DMS79 treated with DMSO at 0.1 percent for 48 hours (cell line): Measurements from ENCODE around the gene C9orf50.

Experiments
- DNase-seq: peaks from one replicate; lab custom pipeline; 2025; lab: John Stamatoyannopoulos, UW

The C9orf50 gene

DNA sequence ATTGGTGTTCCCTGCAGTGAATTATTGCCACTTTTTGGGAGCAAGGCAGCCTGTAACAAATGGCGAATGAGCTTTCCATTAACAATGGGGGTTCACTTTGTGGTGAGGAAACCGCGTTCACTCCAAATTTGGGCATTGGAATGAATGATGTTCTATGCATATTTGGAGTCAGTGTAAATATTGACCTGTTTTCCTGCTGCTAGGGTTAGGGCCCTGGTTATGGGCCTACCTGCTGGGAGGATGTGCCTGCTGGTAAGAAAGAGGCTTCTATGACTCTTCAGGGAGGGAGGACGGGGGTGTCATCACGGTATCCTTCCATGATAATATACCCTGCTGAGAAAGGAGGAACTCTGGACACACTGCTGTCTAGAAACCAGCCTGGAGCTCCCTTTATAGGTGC, 29.0 kb downstream of the C9orf50 start:
- DNase-seq, result no peak

DNA sequence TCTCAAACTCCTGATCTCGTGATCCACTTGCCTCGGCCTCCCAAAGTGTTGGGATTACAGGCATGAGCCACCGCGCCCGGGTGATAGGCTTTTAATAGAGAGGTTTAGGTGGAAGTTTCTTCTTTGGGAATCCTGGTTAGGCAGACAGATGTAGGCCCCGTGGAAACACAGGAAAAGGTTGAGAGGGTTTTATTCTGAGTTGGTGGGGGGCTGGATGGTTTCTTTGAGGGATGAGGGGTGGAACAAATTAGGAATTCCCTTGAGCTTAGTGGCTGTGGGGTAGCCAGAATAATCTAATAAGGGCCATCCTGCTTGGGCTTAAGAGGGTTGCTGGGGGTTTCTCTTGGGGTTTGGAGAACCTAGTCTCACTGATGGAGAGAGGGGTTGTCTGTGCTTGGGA, 30.4 kb downstream of the C9orf50 start:
- DNase-seq, result no peak

DNA sequence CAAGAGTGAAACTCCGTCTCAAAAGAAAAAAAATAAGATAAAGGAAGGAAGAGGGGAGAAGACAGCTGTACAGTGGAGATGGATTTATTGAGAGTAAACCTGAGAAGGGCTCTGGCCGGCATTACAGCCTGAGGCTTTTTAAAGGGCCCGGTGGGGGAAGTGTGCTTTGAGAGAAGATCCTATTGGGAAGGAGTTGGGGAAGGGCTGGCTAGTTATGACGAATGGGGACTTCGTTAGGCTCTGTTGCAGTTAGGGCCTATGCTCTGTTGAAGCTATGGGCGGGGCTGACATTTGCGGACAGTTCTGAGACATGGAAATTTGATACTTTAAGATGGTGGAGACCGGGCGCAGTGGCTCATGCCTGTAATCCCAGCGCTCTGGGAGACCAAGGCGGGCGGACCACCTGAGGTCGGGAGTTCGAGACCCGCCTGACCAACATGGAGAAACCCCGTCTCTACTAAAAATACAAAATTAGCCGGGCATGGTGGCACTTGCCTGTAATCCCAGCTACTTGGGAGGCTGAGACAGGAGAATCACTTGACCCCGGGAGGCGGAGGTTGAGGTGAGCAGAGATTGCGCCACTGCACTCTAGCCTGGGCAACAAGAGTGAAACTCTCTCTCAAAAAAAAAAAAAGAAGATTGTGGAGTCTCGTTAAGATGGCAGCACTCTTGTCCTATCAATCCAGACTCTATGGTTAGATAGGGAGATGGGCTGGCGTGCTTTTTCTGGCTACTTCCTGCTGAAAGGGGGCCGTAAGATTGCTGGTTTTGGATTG, 33.2 kb downstream of the C9orf50 start:
- DNase-seq, result no peak

DNA sequence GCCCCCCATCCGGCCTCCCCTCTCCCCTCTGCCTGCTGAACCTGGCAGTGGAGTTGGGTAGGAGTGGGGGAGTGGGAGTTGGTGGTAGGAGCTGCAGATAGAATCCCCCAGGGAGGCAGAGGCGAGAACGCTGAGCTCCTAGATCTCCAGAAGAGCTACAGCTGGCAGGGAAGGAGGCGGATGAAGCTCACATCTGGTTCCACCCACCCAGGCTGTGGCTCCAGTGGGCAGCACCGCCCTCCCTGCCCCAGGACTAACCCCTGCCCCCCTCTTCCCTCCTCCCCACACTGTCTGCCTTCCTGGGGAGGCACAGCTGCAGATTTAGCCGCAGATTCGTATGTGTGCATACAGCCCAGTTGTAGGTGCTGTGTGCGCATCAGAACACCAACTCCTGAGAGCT, 34.2 kb downstream of the C9orf50 start:
- no peak for DNase-seq

DNA sequence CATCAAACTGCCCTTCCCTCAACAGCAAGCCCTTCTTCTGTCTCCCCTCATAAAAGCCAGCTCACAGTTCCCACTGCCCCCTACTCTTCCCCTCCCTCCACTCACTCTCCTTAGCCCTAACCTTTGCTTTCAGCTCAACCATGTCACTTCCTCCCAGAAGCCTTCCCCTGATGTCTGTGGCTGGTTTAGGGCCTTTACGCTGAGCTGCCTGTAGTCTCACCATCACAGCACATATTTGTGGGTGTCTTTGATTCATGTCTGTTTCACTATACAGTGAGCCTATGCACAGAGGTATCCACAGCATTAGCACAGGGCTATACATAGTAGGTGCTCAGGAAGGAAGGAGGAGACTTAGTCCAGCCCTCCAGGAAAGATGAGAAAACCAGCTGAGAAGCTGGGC, 34.7 kb downstream of the C9orf50 start:
- DNase-seq, result no peak

DNA sequence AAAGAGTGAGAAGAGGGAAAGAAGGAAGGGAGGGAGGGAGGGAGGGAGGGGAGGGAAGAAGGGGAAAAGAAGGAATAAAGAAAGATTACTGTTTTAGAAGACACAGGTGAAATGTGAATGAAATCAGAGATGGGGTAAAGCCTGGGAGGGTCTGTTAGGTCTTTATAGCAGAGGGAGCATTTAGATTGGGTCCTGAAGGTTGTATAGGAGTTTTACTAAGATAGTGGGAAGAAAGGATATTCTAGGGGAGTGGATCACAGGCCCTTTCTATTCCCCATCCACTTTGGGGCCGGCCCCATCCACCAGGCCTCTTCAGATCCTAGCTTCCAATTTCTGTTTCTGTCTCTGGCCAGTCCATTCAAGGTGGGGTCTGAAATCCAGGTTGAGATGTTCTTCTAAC, 35.5 kb downstream of the C9orf50 start:
- DNase-seq, result no peak

DNA sequence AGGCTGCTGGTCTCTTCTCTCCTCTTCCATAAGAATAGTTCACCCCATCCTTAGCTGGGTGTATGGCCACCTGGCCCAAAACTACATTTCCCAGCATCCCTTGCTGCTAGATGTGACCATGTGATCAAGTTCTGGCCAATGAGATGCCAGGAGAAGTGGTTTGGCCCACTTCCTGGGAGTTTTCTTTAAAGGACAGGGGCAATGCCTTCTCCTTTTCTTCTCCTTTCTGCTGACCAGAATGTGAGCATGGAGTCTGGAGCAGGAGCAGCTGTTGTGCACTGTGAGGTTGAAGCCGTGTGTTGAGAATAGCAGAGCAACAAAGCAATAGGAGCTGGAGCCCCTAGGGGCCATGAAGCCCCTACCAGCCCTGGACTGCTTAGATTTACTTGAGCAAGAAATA, 36.8 kb downstream of the C9orf50 start:
- no peak for DNase-seq

DNA sequence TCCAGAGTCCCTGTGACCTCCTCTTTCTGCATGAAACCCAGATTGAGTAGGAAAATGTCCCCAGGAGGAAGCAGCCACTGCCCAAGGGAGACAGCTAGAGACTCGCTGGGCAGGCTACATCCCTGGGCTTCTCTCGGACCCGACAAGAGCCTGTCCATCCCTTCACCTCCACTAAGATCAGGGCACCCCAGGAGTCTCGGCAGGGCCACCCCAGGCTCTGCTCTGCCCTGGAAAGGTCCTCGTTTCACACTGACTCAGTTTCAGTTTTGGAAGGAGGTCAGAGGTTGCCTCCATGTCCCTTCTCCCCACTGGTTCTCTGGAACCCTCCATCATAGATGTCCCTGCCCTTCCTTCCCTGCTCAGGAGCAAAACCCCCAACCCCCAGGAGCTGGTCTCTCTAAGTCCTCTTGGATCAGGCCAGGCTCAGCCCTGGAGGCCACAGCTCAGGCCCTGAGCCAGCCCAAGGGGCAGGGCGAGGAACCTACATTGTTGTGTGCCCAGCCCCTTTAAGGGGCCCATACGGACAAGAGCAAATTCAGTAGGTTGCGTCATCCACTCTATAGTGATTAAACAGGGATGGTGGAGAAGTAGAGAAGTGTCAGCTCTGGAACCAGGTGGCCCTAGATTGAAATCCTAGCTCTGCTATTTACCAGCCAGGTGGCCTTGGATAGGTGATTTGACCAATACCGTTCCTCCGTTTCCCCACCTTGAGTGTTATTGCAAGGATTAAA, 37.4 kb downstream of the C9orf50 start:
- no peak for DNase-seq

DNA sequence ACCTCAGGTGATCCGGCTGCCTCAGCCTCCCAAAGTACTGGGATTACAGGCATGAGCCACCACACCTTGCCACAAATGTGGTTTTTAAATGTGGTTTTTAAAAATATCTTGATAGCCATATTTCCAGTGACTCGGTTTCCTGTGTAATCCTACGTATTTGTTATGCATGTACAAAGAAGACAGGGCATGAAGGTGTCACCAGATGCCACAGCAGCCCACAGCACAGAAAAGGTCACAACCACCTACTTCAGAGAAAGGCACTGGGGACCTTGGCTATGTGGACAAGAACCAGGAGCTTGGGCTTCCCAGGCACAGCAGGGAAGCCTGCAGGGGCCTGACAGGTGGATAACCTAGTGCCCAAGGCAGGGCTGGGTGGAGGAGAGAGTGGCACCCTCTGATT, 38.0 kb downstream of the C9orf50 start:
- DNase-seq, result no peak

DNA sequence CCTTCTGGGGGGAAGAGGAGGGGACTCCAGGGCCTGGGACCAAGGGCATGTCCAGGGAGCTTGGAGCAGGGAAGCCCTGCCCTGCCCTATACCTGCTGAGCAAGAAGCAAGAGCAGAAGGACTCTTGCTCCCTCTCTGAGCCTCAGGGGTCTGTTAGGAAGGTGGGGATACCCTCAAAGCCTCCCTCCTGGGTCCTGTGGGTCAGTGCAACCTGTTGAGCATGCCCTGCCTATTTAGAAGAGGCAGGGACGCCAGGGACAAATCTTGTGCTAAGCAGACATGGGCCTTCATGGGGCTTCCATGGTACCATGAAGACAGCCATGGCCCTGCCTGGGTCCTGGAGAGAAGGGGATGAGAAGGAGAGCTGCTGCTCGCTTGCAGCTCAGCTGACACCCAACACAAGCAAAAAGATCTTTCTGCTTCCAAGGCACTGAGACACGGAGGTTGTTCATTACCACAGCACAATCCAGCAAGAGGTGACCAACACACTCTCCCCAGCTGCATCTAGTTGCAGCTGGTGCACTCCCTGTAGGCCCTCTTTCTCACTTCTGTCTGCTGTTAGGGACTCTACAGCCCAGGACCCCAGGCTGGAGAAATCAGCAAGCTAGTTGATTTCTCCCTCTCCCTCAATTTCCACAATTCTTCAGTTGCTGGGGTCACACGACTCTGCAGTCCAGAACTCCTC, 39.3 kb downstream of the C9orf50 start:
- no peak for DNase-seq

DNA sequence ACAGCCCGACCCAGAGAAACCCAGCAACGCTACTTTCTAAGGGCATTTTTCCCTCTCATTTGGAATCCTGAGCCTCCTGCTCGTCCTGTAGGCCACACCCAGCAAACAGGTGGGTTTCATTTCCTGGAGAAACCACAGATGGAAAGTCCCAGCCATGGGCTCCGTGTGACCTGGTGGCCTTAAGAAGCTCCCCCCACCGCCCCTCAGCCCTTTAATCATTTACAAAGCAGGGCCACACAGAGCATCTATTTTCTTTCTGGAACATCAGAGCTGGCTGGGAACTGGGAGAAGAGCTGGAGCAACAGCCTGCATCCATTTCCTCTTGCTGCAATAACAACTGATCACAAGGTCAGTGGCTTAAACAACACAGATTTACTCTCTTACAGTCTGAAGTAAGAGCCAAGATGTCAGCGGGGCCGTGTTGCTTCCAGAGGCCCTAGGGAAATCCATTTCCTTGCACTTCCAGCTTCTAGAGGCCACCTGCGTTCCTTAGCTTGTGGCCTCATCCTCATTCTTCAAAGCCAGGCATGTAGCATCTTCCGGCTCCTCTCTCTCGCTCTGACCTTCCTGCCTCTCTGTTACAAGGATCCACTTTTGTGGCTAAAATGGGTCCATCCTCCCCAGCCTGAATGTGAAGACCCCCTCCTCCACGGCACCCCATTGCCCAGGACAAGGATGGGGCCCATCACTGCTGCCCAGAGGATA, 40.5 kb downstream of the C9orf50 start:
- no peak for DNase-seq

DNA sequence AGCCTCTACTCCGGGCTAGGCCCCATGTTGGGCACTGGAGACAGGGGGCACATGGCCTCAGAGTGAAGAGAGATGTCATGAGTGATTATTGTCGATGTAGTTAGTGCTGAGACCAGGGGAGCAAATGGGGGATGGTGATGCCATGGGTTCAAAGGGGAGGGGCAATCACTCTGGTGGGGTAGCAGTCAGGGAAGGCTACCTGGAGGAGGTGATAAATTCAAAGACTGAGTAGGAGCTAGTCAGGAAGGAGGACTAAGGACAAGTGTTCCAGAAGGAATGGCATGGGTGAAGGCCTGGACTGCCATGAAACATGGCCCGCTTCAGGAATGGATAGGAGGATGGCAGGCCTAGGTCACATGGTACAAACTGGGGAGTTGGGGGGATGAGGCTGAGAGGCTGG, 41.6 kb downstream of the C9orf50 start:
- no peak for DNase-seq

DNA sequence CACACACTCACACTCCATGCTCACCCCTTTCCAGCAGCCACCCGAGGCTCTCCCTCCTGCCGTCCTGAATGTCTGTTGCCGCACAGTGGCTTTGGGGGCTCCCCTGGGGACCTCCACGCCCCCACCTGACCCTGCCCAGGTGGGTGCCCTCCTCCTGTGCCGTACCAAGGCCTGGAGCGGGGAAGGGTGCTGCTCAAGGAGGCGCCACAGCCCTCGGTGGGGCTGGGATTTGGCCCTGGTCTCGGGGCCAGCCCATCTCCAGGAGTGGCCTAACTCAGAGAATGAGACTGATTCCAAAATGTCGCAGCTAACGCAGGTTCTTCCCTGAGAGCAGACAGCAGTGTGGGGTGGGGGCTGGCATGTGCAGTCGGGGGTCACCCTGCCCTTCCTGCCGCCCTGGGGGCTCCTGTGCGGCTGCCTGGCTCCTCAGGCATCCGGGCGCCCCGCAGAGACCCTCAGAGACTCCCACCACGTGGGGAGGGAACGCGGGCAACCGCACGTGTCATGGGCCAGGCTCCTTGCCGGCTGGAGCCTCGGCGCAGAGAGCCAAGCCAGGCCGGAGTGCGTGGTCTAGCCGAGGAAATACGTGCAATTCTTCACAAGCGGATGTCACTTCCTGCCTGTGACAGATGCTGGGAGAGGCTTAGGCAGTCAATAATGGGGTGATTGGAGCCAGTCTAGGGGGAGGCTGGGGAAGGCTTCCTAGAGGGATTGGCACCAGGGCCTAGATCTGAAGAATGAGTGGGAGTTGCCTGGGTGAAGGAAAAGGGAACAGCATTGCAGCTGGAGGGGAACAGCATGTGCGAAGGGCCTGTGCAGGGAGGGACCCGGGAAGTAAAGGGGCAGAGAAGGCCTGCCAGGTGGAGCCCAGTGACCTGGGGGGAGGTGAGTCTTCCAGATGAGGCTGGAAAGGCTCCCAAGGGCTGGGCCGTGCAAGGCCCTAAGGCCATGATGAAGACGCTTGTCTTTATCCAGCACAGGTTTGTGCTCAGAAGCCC, 44.1 kb downstream of the C9orf50 start:
- DNase-seq, result no peak

DNA sequence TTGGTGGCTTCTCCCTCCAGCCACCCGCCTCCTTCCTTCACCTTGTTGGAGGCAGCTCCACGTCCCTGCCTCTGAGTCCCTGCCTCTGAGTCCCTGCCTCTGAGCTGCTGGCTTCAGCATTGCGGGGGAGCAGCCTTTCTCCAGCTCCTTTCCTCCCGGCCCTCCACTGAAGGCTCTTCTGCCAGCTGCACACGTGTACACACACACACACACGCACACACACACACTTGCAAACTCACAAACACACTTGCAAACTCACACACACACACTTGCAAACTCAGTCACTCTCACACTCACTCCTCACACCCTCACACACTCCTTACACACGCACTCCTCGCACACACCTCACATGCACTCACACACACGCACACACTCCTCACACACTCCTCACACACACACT, 45.1 kb downstream of the C9orf50 start:
- no peak for DNase-seq

DNA sequence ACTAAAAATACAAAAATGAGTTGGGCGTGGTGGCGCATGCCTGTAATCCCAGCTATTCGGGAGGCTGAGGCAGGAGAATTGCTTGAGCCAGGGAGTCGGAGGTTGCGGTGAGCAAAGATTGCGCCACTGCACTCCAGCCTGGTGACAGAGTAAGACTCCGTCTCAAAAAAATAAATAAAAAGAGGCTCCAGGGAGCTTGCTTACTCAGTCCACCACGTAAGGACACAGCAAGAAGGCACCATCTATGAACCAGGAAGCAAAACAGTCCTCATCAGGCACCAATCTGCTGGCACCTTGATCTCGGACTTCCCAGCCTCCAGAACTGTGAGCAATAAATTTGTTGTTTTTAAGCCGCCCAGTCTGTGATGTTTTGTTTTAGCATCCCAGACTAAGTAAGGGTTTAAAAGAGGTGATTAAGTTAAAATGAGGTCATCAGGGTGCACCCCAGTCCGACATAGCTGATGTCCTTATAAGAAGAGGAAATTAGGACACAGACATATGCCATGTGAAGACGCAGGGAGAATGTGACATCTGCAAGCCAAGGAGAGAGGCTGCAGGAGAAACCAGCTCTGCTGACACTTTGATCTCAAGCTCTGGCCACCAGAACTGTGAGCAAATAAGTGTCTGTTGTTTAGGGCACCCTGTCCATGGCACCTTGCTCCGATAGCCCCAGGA, 45.9 kb downstream of the C9orf50 start:
- no peak for DNase-seq

DNA sequence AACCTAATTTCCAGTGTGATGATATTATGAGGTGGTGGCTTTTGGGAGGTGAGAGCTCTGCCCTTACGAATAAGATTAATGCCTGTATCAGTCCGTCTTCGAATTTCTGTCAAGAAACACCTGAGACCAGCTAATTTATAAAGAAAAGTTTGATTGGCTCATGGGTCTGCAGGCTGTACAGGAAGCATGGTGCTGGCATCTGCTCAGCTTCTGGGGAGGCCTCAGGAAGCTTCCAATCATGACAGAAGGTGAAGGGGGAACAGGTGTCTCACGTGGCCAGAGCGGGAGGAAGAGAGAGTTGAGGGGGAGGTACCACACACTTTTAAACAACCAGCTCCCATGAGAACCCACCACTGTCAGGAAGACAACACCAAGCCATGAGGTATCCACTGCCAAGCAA, 46.9 kb downstream of the C9orf50 start:
- DNase-seq, result no peak

DNA sequence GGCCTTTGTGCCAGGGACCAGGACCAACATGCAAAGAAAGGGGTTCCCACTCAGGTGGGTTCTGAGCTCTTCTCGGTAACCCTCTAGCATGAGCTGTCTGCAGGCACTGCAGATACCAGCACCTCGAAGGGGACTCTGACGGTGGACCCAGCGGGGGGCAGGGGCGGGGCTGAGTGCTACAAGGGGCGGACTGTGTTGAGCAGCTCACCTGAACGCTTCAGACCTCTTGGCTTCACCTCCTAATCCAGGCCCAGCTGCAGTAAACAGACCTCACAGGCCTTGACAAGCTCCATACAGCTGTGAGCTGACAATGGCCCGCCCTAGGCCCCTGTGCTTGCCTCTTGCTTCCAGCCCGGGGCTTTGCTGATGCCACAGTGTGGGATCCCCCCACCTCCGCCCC, 48.4 kb downstream of the C9orf50 start:
- DNase-seq, result no peak

DNA sequence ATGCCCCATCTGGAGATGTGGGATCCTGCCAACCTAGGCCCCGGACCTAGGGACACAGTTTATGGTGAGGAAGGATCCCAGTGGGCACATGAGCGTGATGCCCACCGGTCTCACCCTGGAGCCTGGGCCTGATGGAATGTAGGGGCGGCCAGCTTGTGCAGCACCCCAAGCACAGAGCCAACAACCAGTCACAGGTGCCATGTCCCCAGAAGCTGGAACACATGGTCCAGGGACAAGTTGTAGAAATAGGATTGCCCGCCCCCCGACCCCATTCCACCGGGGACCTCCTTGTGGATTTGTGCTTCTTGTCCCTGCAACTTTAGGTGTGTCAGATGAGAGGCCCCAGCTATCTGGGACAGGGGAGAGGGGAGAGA, 48.9 kb downstream of the C9orf50 start:
- no peak for DNase-seq

DNA sequence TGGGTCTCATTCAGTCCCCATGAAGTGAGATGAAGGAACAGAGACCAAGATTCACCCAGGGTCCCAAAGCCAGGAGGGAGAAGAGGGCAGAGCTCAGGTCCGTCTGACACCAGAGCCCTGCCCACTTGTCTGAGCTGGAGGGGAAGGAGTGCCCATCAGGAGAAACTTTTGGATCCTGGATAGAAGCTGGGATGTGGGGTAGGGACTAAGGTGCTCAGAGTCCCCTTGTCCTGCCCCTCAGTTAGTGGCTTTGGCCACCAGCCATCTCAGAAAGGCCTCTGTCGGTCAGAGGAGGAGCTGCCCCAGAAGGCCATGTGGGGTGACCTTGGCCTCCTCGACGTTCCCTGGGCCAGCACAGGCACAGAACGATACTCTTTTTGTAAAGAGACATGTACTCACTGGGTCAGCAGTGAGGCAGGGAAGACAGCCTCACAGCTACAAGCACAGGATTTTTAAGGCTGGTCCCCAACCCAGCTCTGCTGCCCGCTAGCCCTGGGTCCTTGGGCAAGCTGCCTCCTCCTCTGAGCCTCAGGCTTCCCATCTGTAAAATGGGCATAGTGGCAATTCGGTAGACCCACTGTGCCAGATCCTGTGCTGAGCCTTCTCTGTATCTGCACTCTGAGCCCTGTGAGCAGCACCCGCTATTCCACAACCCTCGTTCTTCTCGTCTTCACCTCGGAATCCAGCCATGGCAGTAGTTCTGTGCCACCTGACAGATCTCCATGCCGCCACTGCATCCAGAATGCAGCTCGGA, 49.4 kb downstream of the C9orf50 start:
- no peak for DNase-seq
